Peyer's patch (tissue), 4 donors: ENCODE results near the gene MYL10.

Experiments
- POLR2A ChIP-seq, 2 donors: fragments of 450-650 bp; IDR thresholded peaks; one replicate each; pipeline ENCODE4 v1.5.1; 2017; ENCODE audit warnings: antibody characterized with exemption in 2 of 2, mild to moderate bottlenecking in 2 of 2, moderate library complexity in 2 of 2
- TF ChIP-seq, protein P1 (sequence below), 6 experiments: fragments of 450-650 bp in 4 of 6; fragments of 200-600 bp in 2 of 6; sonication (generic) in 1 of 6; IDR thresholded peaks; one replicate each; pipeline ENCODE4 v1.5.1; 2017 to 2019; ENCODE audit warnings: antibody characterized with exemption in 6 of 6, mild to moderate bottlenecking in 3 of 6, moderate library complexity in 1 of 6

GRCh38 chr7:101674439-101674838, 45.3 kb upstream of the MYL10 start:
- TF ChIP-seq, protein P1, sequence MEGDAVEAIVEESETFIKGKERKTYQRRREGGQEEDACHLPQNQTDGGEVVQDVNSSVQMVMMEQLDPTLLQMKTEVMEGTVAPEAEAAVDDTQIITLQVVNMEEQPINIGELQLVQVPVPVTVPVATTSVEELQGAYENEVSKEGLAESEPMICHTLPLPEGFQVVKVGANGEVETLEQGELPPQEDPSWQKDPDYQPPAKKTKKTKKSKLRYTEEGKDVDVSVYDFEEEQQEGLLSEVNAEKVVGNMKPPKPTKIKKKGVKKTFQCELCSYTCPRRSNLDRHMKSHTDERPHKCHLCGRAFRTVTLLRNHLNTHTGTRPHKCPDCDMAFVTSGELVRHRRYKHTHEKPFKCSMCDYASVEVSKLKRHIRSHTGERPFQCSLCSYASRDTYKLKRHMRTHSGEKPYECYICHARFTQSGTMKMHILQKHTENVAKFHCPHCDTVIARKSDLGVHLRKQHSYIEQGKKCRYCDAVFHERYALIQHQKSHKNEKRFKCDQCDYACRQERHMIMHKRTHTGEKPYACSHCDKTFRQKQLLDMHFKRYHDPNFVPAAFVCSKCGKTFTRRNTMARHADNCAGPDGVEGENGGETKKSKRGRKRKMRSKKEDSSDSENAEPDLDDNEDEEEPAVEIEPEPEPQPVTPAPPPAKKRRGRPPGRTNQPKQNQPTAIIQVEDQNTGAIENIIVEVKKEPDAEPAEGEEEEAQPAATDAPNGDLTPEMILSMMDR (IDR thresholded peaks at IDR 0.05): no peak
- TF ChIP-seq POLR2A (IDR thresholded peaks at IDR 0.05): no peak
